DMS 273 (cell line): ENCODE data around the gene PARG.
A peak's percentile ranks its signal among the peaks of the same experiment; 100 is the strongest.
"Not testable (repeated sequence)": the region's sequence is repeated elsewhere in the genome, so short reads cannot be mapped to it uniquely, and the experiment has no call there.

ENCODE experiments used
- DNase-seq: peaks from one replicate; lab custom pipeline; 2025; ENCODE audit not compliant: unreplicated experiment; lab: John Stamatoyannopoulos, UW

The PARG gene

GRCh38 chr10:49941447-49942338 lies at the start of gene PARG, which contains the start of gene TIMM23B:
TSS of gene PARG (minus strand) at chr10:49942027. CDS start at chr10:49941725, 302 bp downstream.
TSS of gene TIMM23B (plus strand) at chr10:49942053. CDS start at chr10:49942195, 142 bp downstream.
- peak; percentile 91 for DNase-seq

- DNase-seq: not testable (repeated sequence)
Observed at GRCh38 chr10:49988376-49988775, 46.5 kb upstream of the PARG start, which contains the start of gene AGAP6. TSS of gene AGAP6 (plus strand) at chr10:49988406. CDS start at chr10:49988716, 310 bp downstream.

GRCh38 chr10:49987207-49987606 lies 45.4 kb upstream of the PARG start:
- not testable (repeated sequence) for DNase-seq

GRCh38 chr10:49977756-49978155 lies 35.9 kb upstream of the PARG start:
- DNase-seq: not testable (repeated sequence)

GRCh38 chr10:49972094-49972493 lies 30.3 kb upstream of the PARG start:
- not testable (repeated sequence) for DNase-seq

- DNase-seq: not testable (repeated sequence)
Observed at GRCh38 chr10:49971466-49971865, 29.6 kb upstream of the PARG start.

DNA sequence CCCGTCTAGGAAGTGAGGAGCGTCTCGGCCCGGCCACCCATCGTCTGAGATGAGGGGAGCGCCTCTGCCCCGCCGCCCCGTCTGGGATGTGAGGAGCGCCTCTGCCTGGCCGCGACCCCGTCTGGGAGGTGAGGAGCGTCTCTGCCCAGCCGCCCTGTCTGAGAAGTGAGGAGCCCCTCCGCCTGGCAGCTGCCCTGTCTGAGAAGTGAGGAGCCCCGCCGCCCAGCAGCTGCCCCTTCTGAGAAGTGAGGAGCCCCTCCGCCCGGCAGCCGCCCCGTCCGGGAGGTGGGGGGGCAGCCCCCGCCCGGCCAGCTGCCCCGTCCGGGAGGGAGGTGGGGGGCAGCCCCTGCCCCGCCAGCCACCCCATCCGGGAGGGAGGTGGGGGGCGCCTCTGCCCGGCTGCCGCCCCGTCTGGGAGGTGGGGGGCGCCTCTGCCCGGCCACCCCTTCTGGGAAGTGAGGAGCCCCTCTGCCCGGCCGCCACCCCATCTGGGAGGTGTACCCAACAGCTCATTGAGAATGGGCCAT lies 28.6 kb upstream of the PARG start:
- not testable (repeated sequence) for DNase-seq

DNA sequence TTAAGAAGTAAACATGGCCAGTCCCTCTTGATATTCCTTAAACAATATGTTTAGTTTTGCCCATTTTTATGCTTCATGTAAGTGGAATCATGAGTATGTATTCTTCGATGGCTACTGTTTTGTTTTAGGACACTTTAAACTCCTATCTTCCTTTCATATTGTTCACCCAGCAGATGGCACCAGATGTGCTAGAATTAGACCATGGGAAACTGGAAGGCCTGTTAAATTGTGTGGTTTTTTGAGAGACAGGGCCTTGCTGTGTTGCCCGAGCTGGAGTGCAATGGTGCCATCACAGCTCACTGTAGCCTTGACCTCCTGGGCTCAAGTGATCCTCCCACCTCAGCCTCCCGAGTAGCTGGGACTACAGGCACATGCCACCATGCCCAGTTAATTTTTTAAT lies 11.3 kb upstream of the PARG start:
- peak; percentile 41 for DNase-seq

DNA sequence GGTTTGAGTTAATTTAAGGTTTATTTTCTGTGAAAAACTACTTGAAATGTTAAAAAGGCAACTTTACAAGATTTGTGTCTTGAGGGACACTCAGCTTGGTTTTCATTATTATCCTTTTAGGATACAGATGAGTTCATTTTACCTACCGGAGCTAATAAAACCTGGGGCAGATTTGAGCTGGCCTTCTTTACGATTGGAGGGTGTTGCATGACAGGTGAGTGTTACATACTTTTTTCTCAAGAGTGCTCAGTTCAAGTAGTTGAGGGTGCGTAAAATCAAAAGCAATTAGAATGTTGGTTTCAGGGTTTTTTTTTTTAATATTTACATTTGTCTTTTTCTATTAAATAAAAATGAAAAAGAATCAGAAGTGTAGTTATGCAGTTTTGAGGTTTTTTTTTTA lies 10.2 kb upstream of the PARG start:
- DNase-seq: not testable (repeated sequence)

DNA sequence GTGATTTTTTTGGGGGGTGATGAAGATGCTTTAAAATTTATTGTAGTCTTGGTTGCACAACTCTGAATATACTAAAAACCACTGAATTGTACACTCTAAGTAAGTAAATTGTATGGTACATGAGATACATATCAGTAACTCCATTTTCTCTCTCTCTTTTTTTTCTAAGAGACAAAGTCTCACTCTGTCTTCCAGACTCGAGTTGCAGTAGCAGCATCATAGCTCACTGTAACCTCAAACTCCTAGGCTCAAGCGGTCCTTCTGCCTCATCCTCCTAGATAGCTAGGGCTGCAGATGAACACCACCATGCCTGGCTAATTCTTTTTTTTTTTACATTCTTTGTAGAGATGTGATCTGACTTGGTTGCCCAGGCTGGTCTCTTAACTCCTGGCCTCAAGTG lies 6.9 kb upstream of the PARG start:
- DNase-seq: not testable (repeated sequence)

- DNase-seq: not testable (repeated sequence)
Observed at GRCh38 chr10:49948142-49948541, 6.3 kb upstream of the PARG start.

- not testable (repeated sequence) for DNase-seq
Observed at GRCh38 chr10:49943607-49944006, 1.8 kb upstream of the PARG start.

DNA sequence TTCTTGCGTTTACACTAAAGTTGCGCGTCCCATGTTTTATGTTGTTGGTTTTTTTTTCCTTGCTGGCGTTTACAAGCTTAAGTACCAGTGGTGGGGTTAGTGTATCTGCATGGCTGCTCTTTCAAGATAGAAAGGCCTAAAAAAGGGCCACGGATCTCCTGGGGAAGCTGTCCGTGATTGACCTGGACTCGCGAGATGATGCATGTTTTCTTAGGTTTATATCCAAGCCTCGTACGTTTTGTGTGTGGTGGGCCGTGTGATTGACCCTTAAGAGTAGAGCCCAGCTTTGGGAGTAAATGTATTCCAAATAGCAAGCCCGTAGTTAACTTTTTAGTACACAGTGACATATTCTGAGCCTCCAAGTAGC lies 495 bp upstream of the PARG start:
- peak; percentile 19 for DNase-seq

DNA sequence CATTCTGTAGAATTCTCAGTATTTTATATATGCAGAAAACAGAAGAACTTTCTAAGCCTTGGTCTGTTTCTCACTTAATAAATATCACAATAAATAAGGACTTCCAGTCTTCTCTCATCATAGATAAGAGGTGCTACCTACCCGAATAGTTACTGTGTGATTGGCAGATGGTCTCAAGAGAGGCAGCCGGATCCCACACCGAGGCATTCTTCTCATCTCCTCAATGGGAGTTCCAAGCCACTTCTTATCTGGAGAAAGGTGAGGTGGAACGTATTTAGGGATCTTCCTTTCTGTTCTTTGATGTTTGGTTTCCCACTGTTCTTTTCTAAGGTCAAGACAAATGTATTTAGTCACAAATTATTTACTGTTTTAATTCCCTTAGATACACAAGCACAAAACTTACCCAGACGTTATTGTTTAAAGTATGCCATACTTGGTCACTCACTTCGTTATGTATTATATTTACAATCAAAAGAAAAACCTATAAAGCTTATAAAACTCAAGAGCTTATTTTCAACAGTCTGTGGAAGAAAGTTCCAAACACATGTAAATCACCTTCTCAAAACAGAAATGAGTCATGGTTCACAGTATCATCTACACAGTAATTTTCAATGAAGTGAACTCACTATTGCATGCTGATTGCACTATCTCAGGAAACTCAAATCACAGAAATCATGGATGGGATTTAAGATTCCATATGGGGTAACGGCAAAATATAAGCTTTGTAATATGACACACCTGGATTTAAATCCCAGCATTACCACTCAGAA lies 9.7 kb downstream of the PARG start:
- DNase-seq: not testable (repeated sequence)

GRCh38 chr10:49931276-49931675 lies 10.6 kb downstream of the PARG start:
- DNase-seq: not testable (repeated sequence)

- not testable (repeated sequence) for DNase-seq
Observed at GRCh38 chr10:49923572-49923971, 18.3 kb downstream of the PARG start.

DNA sequence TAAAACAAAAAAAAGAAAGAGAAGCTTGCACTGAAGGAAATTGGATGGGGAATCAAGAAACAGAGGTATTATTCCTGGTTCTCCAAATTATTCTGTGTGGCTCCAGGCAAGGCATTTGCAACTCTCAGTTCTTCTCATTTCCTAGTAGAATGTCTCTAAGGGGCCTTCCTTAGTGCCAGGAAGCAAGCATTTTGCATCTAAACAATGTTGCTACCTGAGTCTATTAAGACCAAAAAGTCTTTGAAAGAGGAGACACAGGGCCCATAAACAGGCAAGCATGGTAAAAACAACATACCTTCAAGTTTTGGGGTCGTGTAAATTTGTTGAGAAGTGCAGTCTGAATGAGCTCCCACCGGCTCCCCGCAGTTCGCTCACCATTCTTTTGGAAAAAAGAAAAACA lies 19.8 kb downstream of the PARG start:
- not testable (repeated sequence) for DNase-seq

- not testable (repeated sequence) for DNase-seq
Observed at GRCh38 chr10:49917927-49918326, 23.9 kb downstream of the PARG start.

DNA sequence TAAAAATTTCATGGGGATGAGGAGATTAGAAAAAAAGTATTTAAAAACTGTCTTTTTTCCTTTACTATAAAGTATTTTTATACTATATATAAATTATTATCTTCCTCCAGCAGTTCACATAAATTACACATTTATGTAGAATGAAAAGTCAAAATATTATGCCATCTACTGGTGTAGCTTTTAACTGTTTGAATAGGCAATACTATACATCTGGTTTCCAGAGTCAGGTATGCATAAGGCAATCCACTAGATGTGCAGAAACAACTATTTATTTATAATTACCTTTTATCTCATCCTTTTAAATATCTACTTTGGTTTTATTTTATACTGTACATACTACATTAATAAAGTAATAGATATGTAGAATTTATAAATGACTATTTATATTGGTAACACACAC lies 25.4 kb downstream of the PARG start:
- not testable (repeated sequence) for DNase-seq

DNA sequence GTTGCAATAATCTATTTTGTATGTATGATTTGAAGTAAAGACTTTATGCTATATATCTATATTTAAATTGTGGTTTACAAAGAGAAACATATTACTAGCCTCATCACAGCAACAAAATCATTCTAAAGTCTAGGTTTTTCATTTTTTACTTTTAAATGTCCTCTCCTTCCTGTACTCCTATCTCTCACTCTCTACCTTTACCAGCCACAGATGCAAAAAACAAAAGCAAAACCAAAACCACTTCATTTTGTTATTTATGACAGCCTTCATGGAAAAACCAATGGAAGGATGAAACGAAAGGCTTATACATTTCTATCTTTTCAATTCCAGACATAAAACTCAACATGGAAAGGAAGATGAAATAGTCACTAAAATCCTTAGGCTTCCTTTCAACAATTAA lies 31.5 kb downstream of the PARG start:
- not testable (repeated sequence) for DNase-seq
